ENCODE measurements around the gene PDLIM7. TPM values are rescaled to one million over a fixed set of nuclear protein-coding genes. Genes with fewer than 3 reads are reported as not detected.
A peak's percentile ranks its signal among the peaks of the same experiment; 100 is the strongest.

The PDLIM7 gene
- 10 to 100 TPM; 41.9 to 50.2 TPM for total RNA-seq

- intact Hi-C loops (cut with DNase I, micrococcal nuclease), result loop anchor here (1.0 to 5.0 kb wide), 10 partner anchors 19 to 365 kb away; partner anchors contain the start of genes DBN1 (in 1 of the 2), DDX41 (in 1 of the 2), GRK6 (in 1 of the 2) and MXD3 (in 1 of the 2)
- ChIA-PET POLR2A (interaction anchor here (0.5 to 1.3 kb wide), 6 partner anchors 18 to 477 kb away, joined by 3 to 5 read pairs (median 3); partner anchors contain the start of gene DDX41), CTCF (interaction anchor here (0.6 to 3.6 kb wide), 18 partner anchors 10 to 194 kb away, joined by 3 to 23 read pairs (median 4); partner anchors contain the start of genes PRELID1 and RAB24)
- Mint-ChIP-seq H3K27me3 (peaks cover 12% of the 10 kb centered on the region), H3K36me3 (ENCODE audit: low read depth) (peaks cover 4% of the 10 kb centered on the region), H3K9me3 (ENCODE audit: low read depth) (no peaks in the 10 kb centered on the region), H3K4me3 (peak within 1 kb of the TSS; percentile 73), H3K4me1 (peaks cover 31% of the 10 kb centered on the region), H3K27ac (peak within 1 kb of the TSS; percentile 37)
- DNase-seq, result peak; percentile 98
- ATAC-seq, result peak; percentile 86
Measured at GRCh38 chr5:177497292-177498012, at the start of gene PDLIM7. TSS of gene PDLIM7 (minus strand) at chr5:177497604. CDS start at chr5:177496512, 1,092 bp downstream.

GRCh38 chr5:177546258-177546741 is 48.9 kb upstream of the PDLIM7 start:
- Mint-ChIP-seq H3K27me3 (no peaks in the 10 kb centered on the region), H3K4me3 (no peak overlapping the region), H3K36me3 (ENCODE audit: low read depth) (peaks cover 10% of the 10 kb centered on the region), H3K9me3 (ENCODE audit: low read depth) (no peaks in the 10 kb centered on the region), H3K4me1 (peaks cover 19% of the 10 kb centered on the region), H3K27ac (peak overlapping the region; percentile 32)
- ChIA-PET POLR2A (no interaction called here), CTCF (interaction anchor here (0.7 to 2.3 kb wide), 5 partner anchors 9 to 91 kb away, joined by 3 to 7 read pairs (median 5); no protein-coding TSS in a partner anchor)
- intact Hi-C loops (cut with DNase I, micrococcal nuclease), result no loop called here
- no peak for DNase-seq
- ATAC-seq, result peak; percentile 69

GRCh38 chr5:177545487-177546257 is 48.3 kb upstream of the PDLIM7 start:
- Mint-ChIP-seq H3K27me3 (no peaks in the 10 kb centered on the region), H3K36me3 (ENCODE audit: low read depth) (peaks cover 10% of the 10 kb centered on the region), H3K4me1 (peaks cover 22% of the 10 kb centered on the region), H3K27ac (peak overlapping the region; percentile 28), H3K9me3 (ENCODE audit: low read depth) (no peaks in the 10 kb centered on the region), H3K4me3 (no peak overlapping the region)
- ATAC-seq (no peak), DNase-seq (no peak)
- ChIA-PET CTCF (interaction anchor here (0.7 to 2.3 kb wide), 7 partner anchors 8 to 44 kb away, joined by 3 to 7 read pairs (median 4); no protein-coding TSS in a partner anchor), POLR2A (no interaction called here)
- intact Hi-C loops (cut with DNase I, micrococcal nuclease), result no loop called here

GRCh38 chr5:177542816-177543465 is 45.5 kb upstream of the PDLIM7 start:
- ChIA-PET CTCF (interaction anchor here (1.0 kb wide), 1 partner anchor 13 kb away, joined by 3 read pairs; no protein-coding TSS in a partner anchor), POLR2A (no interaction called here)
- no peaks in the 10 kb centered on the region for H3K27me3 Mint-ChIP-seq
- ATAC-seq (no peak), DNase-seq (no peak)
- H3K36me3 Mint-ChIP-seq (ENCODE audit: low read depth), result peaks cover 13% of the 10 kb centered on the region
- H3K27ac Mint-ChIP-seq, result no peak overlapping the region
- intact Hi-C loops (cut with DNase I, micrococcal nuclease), result no loop called here
- no peaks in the 10 kb centered on the region for H3K9me3 Mint-ChIP-seq (ENCODE audit: low read depth)
- H3K4me1 Mint-ChIP-seq, result peaks cover 18% of the 10 kb centered on the region
- H3K4me3 Mint-ChIP-seq, result no peak overlapping the region

GRCh38 chr5:177540438-177540837 is 43.0 kb upstream of the PDLIM7 start:
- peaks cover 4% of the 10 kb centered on the region for H3K4me1 Mint-ChIP-seq
- H3K27me3 Mint-ChIP-seq, result no peaks in the 10 kb centered on the region
- H3K36me3 Mint-ChIP-seq (ENCODE audit: low read depth), result peaks cover 12% of the 10 kb centered on the region
- POLR2A ChIA-PET, result no interaction called here
- H3K9me3 Mint-ChIP-seq (ENCODE audit: low read depth), result no peaks in the 10 kb centered on the region
- intact Hi-C loops (cut with DNase I, micrococcal nuclease), result no loop called here
- DNase-seq (no peak), ATAC-seq (no peak)
- H3K27ac Mint-ChIP-seq, result no peak overlapping the region
- CTCF ChIA-PET, result no interaction called here
- H3K4me3 Mint-ChIP-seq, result no peak overlapping the region

GRCh38 chr5:177539411-177539810 is 42.0 kb upstream of the PDLIM7 start:
- Mint-ChIP-seq H3K9me3 (ENCODE audit: low read depth) (no peaks in the 10 kb centered on the region), H3K4me1 (peaks cover 4% of the 10 kb centered on the region), H3K27me3 (no peaks in the 10 kb centered on the region), H3K4me3 (no peak overlapping the region), H3K27ac (no peak overlapping the region), H3K36me3 (ENCODE audit: low read depth) (peaks cover 12% of the 10 kb centered on the region)
- POLR2A ChIA-PET, result no interaction called here
- DNase-seq (no peak), ATAC-seq (no peak)
- CTCF ChIA-PET, result no interaction called here
- intact Hi-C loops (cut with DNase I, micrococcal nuclease), result no loop called here

GRCh38 chr5:177538876-177539275 is 41.5 kb upstream of the PDLIM7 start:
- H3K36me3 Mint-ChIP-seq (ENCODE audit: low read depth), result peaks cover 14% of the 10 kb centered on the region
- no peak overlapping the region for H3K4me3 Mint-ChIP-seq
- peaks cover 2% of the 10 kb centered on the region for H3K4me1 Mint-ChIP-seq
- H3K27ac Mint-ChIP-seq, result no peak overlapping the region
- ATAC-seq (no peak), DNase-seq (no peak)
- no peaks in the 10 kb centered on the region for H3K27me3 Mint-ChIP-seq
- intact Hi-C loops (cut with DNase I, micrococcal nuclease), result no loop called here
- H3K9me3 Mint-ChIP-seq (ENCODE audit: low read depth), result no peaks in the 10 kb centered on the region
- POLR2A ChIA-PET, result no interaction called here
- CTCF ChIA-PET, result interaction anchor here (0.6 to 1.1 kb wide), 2 partner anchors 37 to 420 kb away, joined by 3 to 5 read pairs; no protein-coding TSS in a partner anchor

GRCh38 chr5:177537389-177538361 is 40.3 kb upstream of the PDLIM7 start:
- Mint-ChIP-seq H3K9me3 (ENCODE audit: low read depth) (no peaks in the 10 kb centered on the region), H3K4me1 (peaks cover 2% of the 10 kb centered on the region), H3K36me3 (ENCODE audit: low read depth) (peaks cover 15% of the 10 kb centered on the region), H3K4me3 (no peak overlapping the region), H3K27ac (no peak overlapping the region), H3K27me3 (no peaks in the 10 kb centered on the region)
- ATAC-seq, result no peak
- DNase-seq, result no peak
- CTCF ChIA-PET, result interaction anchor here (0.6 to 1.8 kb wide), 5 partner anchors 8 to 70 kb away, joined by 3 to 6 read pairs (median 4); no protein-coding TSS in a partner anchor
- intact Hi-C loops (cut with DNase I, micrococcal nuclease), result no loop called here
- POLR2A ChIA-PET, result no interaction called here

GRCh38 chr5:177536386-177536785 is 39.0 kb upstream of the PDLIM7 start:
- Mint-ChIP-seq H3K27ac (no peak overlapping the region), H3K36me3 (ENCODE audit: low read depth) (peaks cover 9% of the 10 kb centered on the region), H3K27me3 (no peaks in the 10 kb centered on the region), H3K4me3 (no peak overlapping the region), H3K4me1 (peaks cover 2% of the 10 kb centered on the region), H3K9me3 (ENCODE audit: low read depth) (no peaks in the 10 kb centered on the region)
- CTCF ChIA-PET, result interaction anchor here (0.9 kb wide), 1 partner anchor 26 kb away, joined by 3 read pairs; no protein-coding TSS in a partner anchor
- ATAC-seq, result no peak
- no peak for DNase-seq
- POLR2A ChIA-PET, result no interaction called here
- intact Hi-C loops (cut with DNase I, micrococcal nuclease), result no loop called here

- H3K4me1 Mint-ChIP-seq, result no peaks in the 10 kb centered on the region
- DNase-seq (no peak), ATAC-seq (no peak)
- ChIA-PET POLR2A (no interaction called here), CTCF (interaction anchor here (0.8 to 1.5 kb wide), 2 partner anchors 10 to 11 kb away, joined by 3 to 5 read pairs; no protein-coding TSS in a partner anchor)
- intact Hi-C loops (cut with DNase I, micrococcal nuclease), result no loop called here
- H3K27me3 Mint-ChIP-seq, result no peaks in the 10 kb centered on the region
- no peak overlapping the region for H3K4me3 Mint-ChIP-seq
- H3K27ac Mint-ChIP-seq, result no peak overlapping the region
- peaks cover 15% of the 10 kb centered on the region for H3K36me3 Mint-ChIP-seq (ENCODE audit: low read depth)
- no peaks in the 10 kb centered on the region for H3K9me3 Mint-ChIP-seq (ENCODE audit: low read depth)
Measured at GRCh38 chr5:177535125-177535524, 37.7 kb upstream of the PDLIM7 start.

Data from activated CD4-positive, alpha-beta T cell treated with anti-CD3 and anti-CD28 coated beads for 36 hours (primary cell).